OCI-LY7 (cell line): ENCODE results near the gene AZU1. TPM values are rescaled to one million over a fixed set of nuclear protein-coding genes. Genes with fewer than 3 reads are reported as not detected.

Experiments used
- BruUV-seq: library from RNA; stranded (reverse); fragments of 400-500 nt; replicated peaks from 2 replicates; lab custom pipeline; 2021; lab: Mats Ljungman, UMichigan
- CTCF ChIA-PET: fragments of 300-600 bp; sonication (Branson Sonifier 250); formaldehyde crosslinking; loops from one replicate; lab custom pipeline; 2022; ENCODE audit warnings: antibody characterized with exemption; ENCODE audit not compliant: unreplicated experiment; lab: Charles Lee
- POLR2A ChIA-PET: fragments of 300-600 bp; sonication (Branson Sonifier 250); formaldehyde crosslinking; loops from one replicate; lab custom pipeline; 2022; ENCODE audit warnings: antibody characterized with exemption; lab: Charles Lee
- DNase-seq: peaks from one replicate; pipeline ENCODE4 v3.0.0-alpha.2; 2015; ENCODE audit warnings: low spot score
- H2AFZ ChIP-seq: fragments of 200-600 bp; sonication (generic), shearing (Covaris generic); 2 replicates; pipeline ENCODE4 v1.6.1; 2014; ENCODE audit warnings: mild to moderate bottlenecking, antibody characterized with exemption, low read length, moderate library complexity
- H3K27ac ChIP-seq: fragments of 200-600 bp; sonication (generic); 2 replicates; pipeline ENCODE4 v1.5.1; 2014; ENCODE audit warnings: mixed run types, low read depth, mild to moderate bottlenecking, moderate library complexity, low read length, inconsistent platforms; ENCODE audit not compliant: poor library complexity, severe bottlenecking
- H3K36me3 ChIP-seq: fragments of 200-600 bp; sonication (generic); 2 replicates; pipeline ENCODE4 v1.6.1; 2014; ENCODE audit warnings: mild to moderate bottlenecking, antibody characterized with exemption, low read length, moderate library complexity, mixed read lengths; ENCODE audit not compliant: insufficient read depth
- H3K4me1 ChIP-seq: fragments of 200-600 bp; sonication (generic); 2 replicates; pipeline ENCODE4 v1.5.1; 2014; ENCODE audit warnings: mild to moderate bottlenecking, low read length; ENCODE audit not compliant: insufficient read depth, poor library complexity, severe bottlenecking
- H3K4me2 ChIP-seq: fragments of 200-600 bp; sonication (generic); 2 replicates; pipeline ENCODE4 v1.6.1; 2014; ENCODE audit warnings: mild to moderate bottlenecking, low read length
- H3K4me3 ChIP-seq: fragments of 200-600 bp; sonication (generic); 2 replicates; pipeline ENCODE4 v1.5.1; 2014; ENCODE audit warnings: mild to moderate bottlenecking, low read depth, low read length; ENCODE audit not compliant: poor library complexity, severe bottlenecking
- H3K79me2 ChIP-seq: fragments of 200-600 bp; sonication (generic); 2 replicates; pipeline ENCODE4 v1.6.1; 2016; ENCODE audit warnings: low read depth, mild to moderate bottlenecking, low read length, moderate library complexity, mixed read lengths; ENCODE audit not compliant: insufficient read depth
- H3K9me2 ChIP-seq: fragments of 200-600 bp; sonication (generic); 2 replicates; pipeline ENCODE4 v1.6.1; 2016; ENCODE audit warnings: mild to moderate bottlenecking, low read length, mixed read lengths; ENCODE audit not compliant: insufficient read depth
- H3K9me3 ChIP-seq: fragments of 200-600 bp; sonication (generic); 2 replicates; pipeline ENCODE4 v1.6.1; 2014; ENCODE audit warnings: mild to moderate bottlenecking, mixed run types, low read length, mixed read lengths
- H4K20me1 ChIP-seq: fragments of 200-600 bp; sonication (generic); 2 replicates; pipeline ENCODE4 v1.6.1; 2014; ENCODE audit warnings: mild to moderate bottlenecking, antibody characterized with exemption, low read length, moderate library complexity, mixed read lengths; ENCODE audit not compliant: insufficient read depth
- EZH2phosphoT487 ChIP-seq: fragments of 200-600 bp; sonication (generic); IDR thresholded peaks from 2 replicates; pipeline ENCODE4 v1.6.1; 2018; ENCODE audit warnings: low read depth, borderline replicate concordance, mild to moderate bottlenecking, mixed run types, antibody characterized with exemption, low read length, moderate library complexity, mixed read lengths
- intact Hi-C: fragments of 100-400 bp; cut with micrococcal nuclease; formaldehyde crosslinking; loops from one replicate; pipeline ENCODE4 v1.10.0; 2022; ENCODE audit not compliant: unreplicated experiment
- total RNA-seq, 2 experiments: library from RNA; depleted of rRNA in 1 of 2; stranded (reverse); fragments of >200 nt in 1 of 2; shearing (Covaris generic) in 1 of 2; gene quantifications; 2 replicates each; pipeline ENCODE4 v1.2.3, GENCODE V29; 2014 to 2022
- TF ChIP-seq, protein P1 (sequence below): fragments of 200-600 bp; sonication (generic); conservative IDR thresholded peaks from 2 replicates; pipeline ENCODE4 v1.5.1; 2014; ENCODE audit warnings: mild to moderate bottlenecking, antibody characterized with exemption, low read length, moderate library complexity, mixed read lengths

Gene AZU1
- total RNA-seq, 2 experiments from 2014 or later: not detected

GRCh38 chr19:802498-803098 is 25.0 kb upstream of the AZU1 start:
- BruUV-seq: no TSS peak
- POLR2A ChIA-PET: no interaction called here
- H2AFZ ChIP-seq: no peak overlapping the region
- H3K4me2 ChIP-seq: no peak overlapping the region
- CTCF ChIA-PET: no interaction called here
- no peak overlapping the region for H3K27ac ChIP-seq
- intact Hi-C loops: no loop called here
- TF ChIP-seq EZH2phosphoT487: no peak
- TF ChIP-seq, protein P1, sequence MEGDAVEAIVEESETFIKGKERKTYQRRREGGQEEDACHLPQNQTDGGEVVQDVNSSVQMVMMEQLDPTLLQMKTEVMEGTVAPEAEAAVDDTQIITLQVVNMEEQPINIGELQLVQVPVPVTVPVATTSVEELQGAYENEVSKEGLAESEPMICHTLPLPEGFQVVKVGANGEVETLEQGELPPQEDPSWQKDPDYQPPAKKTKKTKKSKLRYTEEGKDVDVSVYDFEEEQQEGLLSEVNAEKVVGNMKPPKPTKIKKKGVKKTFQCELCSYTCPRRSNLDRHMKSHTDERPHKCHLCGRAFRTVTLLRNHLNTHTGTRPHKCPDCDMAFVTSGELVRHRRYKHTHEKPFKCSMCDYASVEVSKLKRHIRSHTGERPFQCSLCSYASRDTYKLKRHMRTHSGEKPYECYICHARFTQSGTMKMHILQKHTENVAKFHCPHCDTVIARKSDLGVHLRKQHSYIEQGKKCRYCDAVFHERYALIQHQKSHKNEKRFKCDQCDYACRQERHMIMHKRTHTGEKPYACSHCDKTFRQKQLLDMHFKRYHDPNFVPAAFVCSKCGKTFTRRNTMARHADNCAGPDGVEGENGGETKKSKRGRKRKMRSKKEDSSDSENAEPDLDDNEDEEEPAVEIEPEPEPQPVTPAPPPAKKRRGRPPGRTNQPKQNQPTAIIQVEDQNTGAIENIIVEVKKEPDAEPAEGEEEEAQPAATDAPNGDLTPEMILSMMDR: no peak
- peaks cover 60% of the 10 kb centered on the region for H3K79me2 ChIP-seq
- H3K4me1 ChIP-seq: peaks cover 19% of the 10 kb centered on the region
- peaks cover 47% of the 10 kb centered on the region for H4K20me1 ChIP-seq
- H3K36me3 ChIP-seq: peaks cover 98% of the 10 kb centered on the region
- H3K9me3 ChIP-seq: no peaks in the 10 kb centered on the region
- H3K9me2 ChIP-seq: no peaks in the 10 kb centered on the region
- no peak for DNase-seq
- H3K4me3 ChIP-seq: no peak overlapping the region

DNA sequence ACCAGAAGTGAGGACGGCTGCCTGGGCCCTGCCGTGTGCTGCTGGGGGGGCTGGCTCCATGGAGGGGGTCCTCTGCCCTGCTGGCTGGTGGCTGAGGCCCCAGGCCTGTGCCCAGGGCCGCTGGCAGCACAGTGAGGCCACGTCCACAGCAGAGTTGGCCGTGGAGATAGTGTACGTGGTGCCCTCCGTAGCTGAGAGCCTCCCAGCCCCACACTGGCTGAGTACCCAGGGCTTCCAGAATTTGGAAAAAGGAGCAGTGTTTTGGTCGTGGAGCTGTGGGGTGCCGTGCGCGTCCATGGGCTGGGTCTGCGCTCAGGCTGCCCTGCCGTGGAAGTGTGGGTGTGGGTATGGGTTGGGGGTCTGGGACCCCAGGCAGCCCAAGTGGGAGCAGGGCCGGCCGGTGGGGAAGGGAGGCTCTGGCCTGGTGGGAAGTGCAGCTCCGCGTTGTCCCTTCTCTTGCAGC is 24.5 kb upstream of the AZU1 start:
- peaks cover 19% of the 10 kb centered on the region for H3K4me1 ChIP-seq
- no peaks in the 10 kb centered on the region for H3K9me2 ChIP-seq
- no peak overlapping the region for H2AFZ ChIP-seq
- TF ChIP-seq, protein P1: no peak
- no peak for TF ChIP-seq EZH2phosphoT487
- no peaks in the 10 kb centered on the region for H3K9me3 ChIP-seq
- peaks cover 46% of the 10 kb centered on the region for H4K20me1 ChIP-seq
- H3K79me2 ChIP-seq: peaks cover 57% of the 10 kb centered on the region
- DNase-seq: no peak
- intact Hi-C loops: no loop called here
- no peak overlapping the region for H3K4me2 ChIP-seq
- H3K36me3 ChIP-seq: peaks cover 100% of the 10 kb centered on the region
- ChIA-PET CTCF (no interaction called here), POLR2A (no interaction called here)
- H3K27ac ChIP-seq: no peak overlapping the region
- H3K4me3 ChIP-seq: no peak overlapping the region
- BruUV-seq: no TSS peak

DNA sequence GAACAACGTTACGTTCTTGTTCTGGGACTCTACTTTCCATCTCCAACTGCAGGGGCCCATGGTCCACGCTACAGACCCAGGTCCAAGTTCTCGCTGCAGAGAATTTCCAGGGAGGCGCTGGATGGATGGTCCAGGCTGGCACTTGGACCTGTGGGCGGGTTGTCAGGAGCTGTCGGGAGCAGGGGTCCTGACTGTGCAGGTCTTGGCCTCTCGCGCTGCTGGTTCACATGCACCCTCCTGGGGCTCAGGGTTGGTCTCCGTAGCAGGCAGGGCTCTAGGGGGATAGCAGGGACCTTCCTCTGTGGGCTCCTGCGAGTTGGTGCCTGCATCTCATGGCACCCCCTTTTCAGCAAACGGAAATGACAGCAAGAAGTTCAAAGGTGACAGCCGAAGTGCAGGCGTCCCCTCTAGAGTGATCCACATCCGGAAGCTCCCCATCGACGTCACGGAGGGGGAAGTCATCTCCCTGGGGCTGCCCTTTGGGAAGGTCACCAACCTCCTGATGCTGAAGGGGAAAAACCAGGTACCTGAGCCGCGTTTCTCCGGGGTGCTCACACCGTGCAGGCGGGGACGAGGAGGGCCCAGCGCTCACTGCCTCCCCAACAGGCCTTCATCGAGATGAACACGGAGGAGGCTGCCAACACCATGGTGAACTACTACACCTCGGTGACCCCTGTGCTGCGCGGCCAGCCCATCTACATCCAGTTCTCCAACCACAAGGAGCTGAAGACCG is 23.8 kb upstream of the AZU1 start:
- Histone ChIP-seq H3K36me3 (peaks cover 100% of the 10 kb centered on the region), H3K79me2 (peaks cover 50% of the 10 kb centered on the region), H3K4me3 (no peak overlapping the region), H2AFZ (no peak overlapping the region), H3K9me2 (no peaks in the 10 kb centered on the region), H3K27ac (no peak overlapping the region), H3K4me2 (no peak overlapping the region), H3K4me1 (peaks cover 19% of the 10 kb centered on the region), H3K9me3 (no peaks in the 10 kb centered on the region), H4K20me1 (peaks cover 39% of the 10 kb centered on the region)
- DNase-seq: no peak
- BruUV-seq: no TSS peak
- ChIA-PET POLR2A (no interaction called here), CTCF (no interaction called here)
- intact Hi-C loops: no loop called here
- TF ChIP-seq EZH2phosphoT487: no peak
- TF ChIP-seq, protein P1: no peak
